Central memory CD4-positive, alpha-beta T cell (primary cell): ENCODE measurements around the gene VWA7.

Experiments used
- DNase-seq: peaks from one replicate; pipeline ENCODE4 v3.0.0; 2022

VWA7 gene

GRCh38 chr6:31728767-31729514 is 48.2 kb downstream of the VWA7 start, which contains the start of gene DDAH2:
TSS of gene DDAH2 (minus strand) at chr6:31729299. CDS start at chr6:31729161, 138 bp downstream.
- DNase-seq, result no peak

GRCh38 chr6:31727717-31728671 is 49.1 kb downstream of the VWA7 start:
- no peak for DNase-seq

- DNase-seq, result no peak
Measured at GRCh38 chr6:31727034-31727716, 50.0 kb downstream of the VWA7 start.

- no peak for DNase-seq
Measured at GRCh38 chr6:31725502-31726350, 51.4 kb downstream of the VWA7 start.

GRCh38 chr6:31723980-31724691 is 53.0 kb downstream of the VWA7 start:
- no peak for DNase-seq

- DNase-seq, result no peak
Measured at GRCh38 chr6:31723245-31723979, 53.7 kb downstream of the VWA7 start, which contains the start of gene MPIG6B. TSS of gene MPIG6B (plus strand) at chr6:31723373. CDS start at chr6:31723384, 11 bp downstream.

GRCh38 chr6:31722173-31722572 is 55.0 kb downstream of the VWA7 start:
- DNase-seq, result no peak

- DNase-seq, result no peak
Measured at GRCh38 chr6:31721351-31722020, 55.6 kb downstream of the VWA7 start, which contains the start of gene LY6G6C. TSS of gene LY6G6C (minus strand) at chr6:31721746. CDS start at chr6:31721679, 67 bp downstream.

GRCh38 chr6:31720196-31720770 is 56.8 kb downstream of the VWA7 start:
- no peak for DNase-seq

- DNase-seq, result no peak
Measured at GRCh38 chr6:31719001-31719400, 58.1 kb downstream of the VWA7 start.

- DNase-seq, result no peak
Measured at GRCh38 chr6:31718265-31718664, 58.9 kb downstream of the VWA7 start.

- no peak for DNase-seq
Measured at GRCh38 chr6:31717499-31718222, 59.5 kb downstream of the VWA7 start.
